Measurements from ENCODE around the gene VWCE.

VWCE gene

DNA sequence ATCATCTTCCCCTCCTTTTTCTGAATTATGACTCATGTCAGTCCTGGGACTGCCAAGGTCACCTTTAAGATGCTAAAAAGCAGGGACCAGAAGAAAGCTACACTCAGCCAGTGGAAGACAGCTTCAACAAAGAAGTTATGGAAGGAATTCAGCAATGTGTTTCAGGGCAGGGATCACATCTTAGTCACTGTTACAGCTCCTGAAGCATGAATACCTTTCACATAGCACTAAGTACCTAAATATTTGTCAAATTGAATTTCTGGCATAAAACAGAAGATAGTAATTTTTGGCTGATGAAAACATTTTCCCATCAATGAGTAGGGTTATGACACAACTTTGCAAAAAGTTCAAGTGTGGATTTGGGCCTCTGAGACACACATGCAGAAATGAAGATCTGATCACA lies 32.6 kb upstream of the VWCE start:
- DNase-seq (ENCODE audit: low read depth in 2 of 2): no peak

DNA sequence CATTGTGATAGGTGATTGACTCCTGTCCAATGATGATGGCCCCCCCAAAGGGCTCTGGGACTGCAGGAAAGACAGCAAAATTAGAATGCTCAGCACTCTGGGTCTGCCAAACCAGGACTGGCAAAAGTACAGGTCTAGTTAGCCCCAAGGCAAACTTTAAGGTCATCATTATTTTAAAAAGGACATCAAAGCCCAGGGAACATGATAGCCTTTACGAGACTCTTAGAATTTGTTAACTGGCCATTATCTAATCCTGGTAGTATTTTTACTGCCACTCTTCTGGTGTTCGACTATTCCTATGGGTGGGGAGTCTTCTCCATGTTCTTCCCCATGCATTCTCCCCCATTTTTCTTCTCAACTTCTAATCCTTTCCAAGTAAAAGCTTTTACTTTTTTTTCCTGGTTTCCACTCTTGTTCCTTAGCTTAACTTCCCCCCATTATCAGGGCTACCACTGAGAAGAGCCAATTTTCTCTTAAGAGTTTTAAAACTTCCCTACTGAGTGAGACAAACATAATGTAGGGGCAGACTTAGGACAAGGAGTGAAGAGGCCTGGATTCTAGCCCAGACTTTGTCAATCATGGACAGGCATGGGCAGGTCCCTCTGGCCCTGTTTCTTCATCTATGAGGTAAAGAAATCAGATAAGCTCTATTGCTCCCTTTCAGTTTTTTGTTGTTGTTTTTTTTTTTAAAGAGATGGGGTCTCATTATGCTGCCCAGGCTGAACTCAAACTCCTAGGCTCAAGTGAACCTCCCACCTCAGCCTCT lies 30.7 kb upstream of the VWCE start:
- DNase-seq (ENCODE audit: low read depth in 2 of 2): no peak

DNA sequence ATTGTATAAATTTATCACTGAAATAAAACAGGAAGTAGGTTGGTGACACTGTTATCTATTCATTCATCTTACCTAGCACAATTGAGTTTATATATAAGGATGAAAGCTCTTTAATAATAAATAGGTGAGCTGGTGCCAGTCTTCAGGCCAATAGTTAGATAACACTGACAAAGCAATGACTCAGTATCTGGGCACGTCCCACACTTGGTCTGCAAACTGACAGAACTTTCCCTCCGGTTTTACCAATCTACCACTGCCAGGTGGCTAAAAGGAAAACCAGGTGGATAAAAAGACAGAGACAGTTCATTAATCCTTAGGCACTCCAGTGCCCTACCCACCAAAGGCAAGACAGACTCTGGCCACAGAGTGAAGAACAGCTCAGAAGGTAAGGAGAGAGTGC lies 20.1 kb upstream of the VWCE start:
- DNase-seq (ENCODE audit: low read depth in 2 of 2): no peak

DNA sequence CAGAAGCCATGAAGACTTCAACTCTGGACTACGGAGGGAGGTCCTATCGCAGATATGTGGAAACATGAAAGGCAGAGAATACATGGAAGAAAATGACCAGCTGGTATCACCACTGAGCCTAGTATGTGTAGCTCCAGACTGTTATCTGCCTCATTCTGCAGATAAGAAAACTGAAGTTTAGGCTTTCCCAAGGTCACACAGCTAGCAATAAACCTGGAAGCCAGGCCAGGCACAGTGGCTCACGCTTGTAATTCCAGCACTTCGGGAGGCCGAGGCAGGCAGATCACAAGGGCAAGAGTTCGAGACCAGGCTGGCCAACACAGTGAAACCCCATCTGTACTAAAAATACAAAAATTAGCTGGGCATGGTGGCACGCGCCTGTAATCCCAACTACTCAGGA lies 15.6 kb upstream of the VWCE start:
- no peak for DNase-seq (ENCODE audit: low read depth in 2 of 2)

DNA sequence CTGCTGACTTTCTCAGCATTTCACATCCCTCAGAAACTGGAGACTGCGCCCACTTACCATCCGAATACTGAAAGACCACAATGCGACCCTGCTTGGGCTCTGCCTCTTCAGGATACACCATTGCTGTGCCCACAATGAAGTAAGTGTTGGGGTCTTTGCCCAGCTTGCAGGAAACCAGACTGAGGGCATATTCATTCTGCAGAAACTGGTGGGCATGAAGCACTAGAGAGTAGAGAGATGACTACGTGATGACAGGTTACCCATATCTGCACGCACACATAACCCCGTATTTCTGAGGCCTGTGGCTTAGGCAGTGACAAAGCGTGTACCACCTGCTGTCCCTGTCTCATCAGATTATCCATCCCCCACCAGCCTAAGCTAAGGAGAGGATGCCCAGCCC lies 14.6 kb upstream of the VWCE start:
- DNase-seq (ENCODE audit: low read depth in 2 of 2): no peak

- DNase-seq (ENCODE audit: low read depth in 2 of 2): no peak
Measured at GRCh38 chr11:61309141-61309540, 14.0 kb upstream of the VWCE start.

- no peak for DNase-seq (ENCODE audit: low read depth in 2 of 2)
Measured at GRCh38 chr11:61307354-61307753, 12.2 kb upstream of the VWCE start.

DNA sequence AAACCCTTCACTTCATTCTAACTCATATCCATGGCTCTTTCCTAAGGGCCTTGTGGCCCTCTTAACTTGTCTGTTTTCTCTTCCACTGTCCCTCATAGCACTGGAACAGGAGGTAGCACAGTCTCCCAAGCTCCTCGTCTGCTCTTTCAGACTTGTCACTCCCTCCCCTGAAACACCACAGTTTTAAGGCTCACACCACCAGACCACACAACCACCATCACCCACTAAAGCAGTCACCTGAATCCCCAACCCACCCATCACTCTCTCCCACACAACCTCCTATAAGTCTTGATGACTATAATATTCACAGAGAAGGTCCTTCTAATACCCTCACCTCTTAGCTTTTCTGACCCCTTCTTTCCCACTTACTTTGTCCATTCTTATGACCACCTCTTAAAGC lies 11.1 kb upstream of the VWCE start:
- DNase-seq (ENCODE audit: low read depth in 2 of 2): no peak

DNA sequence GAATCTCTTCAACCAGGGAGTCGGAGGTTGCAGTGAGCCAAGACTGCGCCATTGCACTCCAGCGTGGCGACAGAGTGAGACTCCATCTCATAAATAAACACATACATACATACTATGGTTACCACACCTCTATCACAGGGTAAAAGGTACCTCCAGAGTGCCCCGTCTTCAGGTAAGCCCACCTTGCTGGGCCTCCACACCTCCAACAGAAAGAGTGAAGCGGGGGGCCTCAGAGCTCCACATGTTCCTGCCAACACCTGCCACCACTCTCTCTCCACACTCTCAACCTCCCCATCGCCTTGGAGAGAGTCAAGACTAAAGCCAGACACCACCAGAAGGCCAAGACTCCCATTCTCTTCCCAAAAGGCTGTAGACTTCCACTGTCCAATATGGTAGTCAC lies 10.3 kb upstream of the VWCE start:
- no peak for DNase-seq (ENCODE audit: low read depth in 2 of 2)

GRCh38 chr11:61303725-61304124 lies 8.6 kb upstream of the VWCE start:
- DNase-seq (ENCODE audit: low read depth in 2 of 2): no peak

GRCh38 chr11:61302550-61302949 lies 7.4 kb upstream of the VWCE start:
- DNase-seq (ENCODE audit: low read depth in 2 of 2): no peak

GRCh38 chr11:61298663-61299244 lies 3.6 kb upstream of the VWCE start:
- no peak for DNase-seq (ENCODE audit: low read depth in 2 of 2)

DNA sequence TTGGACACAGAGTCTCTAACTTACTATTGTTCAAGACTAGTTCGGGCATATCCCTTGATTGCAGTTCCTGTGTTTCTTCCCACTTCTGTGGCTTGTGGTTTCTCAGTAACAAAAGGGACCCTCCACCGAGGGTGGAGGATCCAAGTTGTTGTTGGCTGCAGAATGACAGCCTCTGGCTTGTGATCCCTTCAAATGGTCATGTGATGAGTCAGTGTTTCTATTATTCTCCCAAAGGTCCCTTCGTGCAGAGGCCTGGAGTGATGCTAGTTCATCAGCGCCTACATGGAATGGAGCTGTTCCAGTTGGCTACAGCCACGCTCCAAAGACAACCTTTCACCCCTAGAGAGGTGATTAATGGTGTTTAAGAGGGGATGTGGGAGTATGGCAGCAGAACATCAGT lies 2.6 kb upstream of the VWCE start:
- DNase-seq (ENCODE audit: low read depth in 2 of 2): no peak

DNA sequence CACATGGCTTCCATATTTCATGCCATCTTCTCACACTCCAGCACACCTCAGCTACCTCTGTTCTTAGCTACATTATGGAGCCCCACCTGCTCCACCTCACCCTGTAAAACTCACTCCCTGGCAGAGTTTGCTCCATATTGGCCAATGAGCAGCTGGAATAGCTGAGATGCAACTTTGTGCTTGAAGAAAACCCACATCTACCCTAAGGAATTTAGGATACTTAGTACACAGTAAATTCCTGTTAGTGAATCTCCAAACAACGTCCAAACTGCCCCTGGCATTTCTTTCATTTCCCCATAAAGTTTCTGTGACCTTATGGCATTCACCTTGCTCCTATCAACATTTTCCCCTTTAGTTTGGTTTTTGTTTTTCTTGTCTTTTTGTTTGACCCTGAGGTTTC lies 2.2 kb upstream of the VWCE start:
- DNase-seq (ENCODE audit: low read depth in 2 of 2): no peak

- no peak for DNase-seq (ENCODE audit: low read depth in 2 of 2)
Measured at GRCh38 chr11:61295596-61295926, 445 bp upstream of the VWCE start.

DNA sequence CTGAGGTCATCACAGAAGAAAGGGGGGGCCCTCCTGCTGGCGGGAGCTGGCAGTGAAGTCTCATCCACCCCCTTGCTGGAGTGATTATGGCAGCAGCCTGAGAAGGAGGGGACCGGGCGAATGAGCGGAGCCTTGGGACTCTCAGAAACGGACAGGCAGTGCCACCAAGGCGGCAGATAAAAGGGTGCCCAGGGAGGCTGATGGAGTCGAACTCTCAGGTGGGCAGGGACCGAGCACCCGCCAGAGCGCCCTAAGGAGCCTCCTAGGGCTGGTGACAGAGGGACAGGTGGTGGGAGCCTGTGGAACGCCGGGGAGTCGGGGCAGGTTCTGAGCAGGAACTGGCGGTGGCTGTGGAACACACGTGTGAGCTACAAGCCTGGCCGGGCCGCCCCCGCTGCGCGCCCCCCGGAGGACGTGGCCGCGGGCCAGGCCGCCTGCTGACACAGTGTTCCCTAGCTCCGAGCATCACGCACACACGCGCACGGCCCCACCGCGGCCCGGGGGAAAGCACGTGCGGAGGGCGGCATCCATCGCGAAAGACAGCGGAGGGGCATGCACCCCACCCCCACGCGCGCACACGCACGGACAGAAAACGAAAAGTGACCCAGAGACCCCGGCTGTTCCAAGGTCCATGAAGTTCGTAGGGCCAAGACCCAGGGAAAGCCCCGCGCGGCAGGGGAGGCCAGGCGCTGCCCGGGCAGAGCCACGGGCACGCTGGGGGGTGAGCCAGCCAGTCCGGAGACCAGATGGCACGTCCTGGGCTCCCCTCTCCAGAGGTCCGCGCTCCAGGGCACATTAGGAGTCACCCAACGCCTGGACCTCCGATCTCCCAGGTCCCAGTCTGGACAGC lies 1.0 kb downstream of the VWCE start:
- peak in 1 of 2 donors; percentile 28 for DNase-seq (ENCODE audit: low read depth in 2 of 2)

DNA sequence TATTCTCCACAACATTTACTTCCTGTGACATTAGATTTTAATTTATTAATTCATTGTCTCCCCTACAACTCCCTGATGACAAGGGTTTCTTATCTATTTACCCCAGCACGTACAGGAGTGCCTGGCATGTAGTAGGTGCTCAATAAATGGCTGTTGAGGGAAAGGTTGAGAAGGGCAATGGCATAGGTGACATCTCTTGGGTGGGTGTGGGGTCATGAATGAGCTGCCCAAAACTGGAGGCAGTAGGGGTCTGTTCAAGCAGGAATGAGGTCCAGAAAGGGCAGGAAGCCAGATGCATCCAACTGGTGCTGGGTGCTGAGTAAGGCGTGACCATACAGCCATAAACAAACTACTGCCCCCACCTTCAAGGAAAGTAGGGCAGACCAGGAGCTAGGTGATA lies 2.8 kb downstream of the VWCE start:
- no peak for DNase-seq (ENCODE audit: low read depth in 2 of 2)

DNA sequence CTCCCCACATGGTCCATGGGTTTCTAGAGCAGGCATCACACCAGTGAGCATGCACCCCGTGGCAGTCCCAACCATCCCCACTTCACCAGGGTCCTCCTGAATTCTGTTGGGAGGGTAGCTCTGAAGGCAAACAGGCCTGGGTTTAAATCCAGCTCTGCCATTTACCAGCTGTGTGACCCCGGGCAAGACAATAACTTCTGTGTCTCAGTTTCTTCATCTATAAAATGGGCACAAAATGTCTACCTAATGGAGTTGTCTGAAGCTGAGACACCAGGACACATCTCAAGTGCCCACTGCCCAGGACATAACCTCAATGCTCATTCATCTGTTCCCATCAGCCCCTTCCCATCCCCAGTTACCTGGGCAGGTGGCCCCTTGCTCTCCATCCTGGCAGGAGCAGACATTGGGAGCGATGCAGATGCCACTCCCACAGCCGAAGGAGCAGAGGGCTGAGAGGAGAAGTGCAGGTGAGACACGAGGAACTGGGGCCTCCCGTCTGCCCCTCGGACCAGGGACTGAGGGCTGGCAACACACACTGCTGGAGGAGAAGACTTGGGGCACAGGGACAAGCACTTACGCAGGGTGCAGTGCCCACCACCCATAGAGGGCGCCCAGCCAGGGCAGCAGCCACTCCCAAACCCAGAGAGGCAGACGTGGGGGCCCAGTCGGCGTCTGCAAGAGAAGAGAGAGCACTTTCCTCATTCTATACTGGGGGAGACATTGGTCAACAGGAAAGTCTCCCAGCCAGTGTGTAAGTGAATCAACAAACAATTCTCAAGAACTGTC lies 4.0 kb downstream of the VWCE start:
- no peak for DNase-seq (ENCODE audit: low read depth in 2 of 2)

- DNase-seq (ENCODE audit: low read depth in 2 of 2): no peak
Measured at GRCh38 chr11:61287338-61287977, 7.7 kb downstream of the VWCE start.

DNA sequence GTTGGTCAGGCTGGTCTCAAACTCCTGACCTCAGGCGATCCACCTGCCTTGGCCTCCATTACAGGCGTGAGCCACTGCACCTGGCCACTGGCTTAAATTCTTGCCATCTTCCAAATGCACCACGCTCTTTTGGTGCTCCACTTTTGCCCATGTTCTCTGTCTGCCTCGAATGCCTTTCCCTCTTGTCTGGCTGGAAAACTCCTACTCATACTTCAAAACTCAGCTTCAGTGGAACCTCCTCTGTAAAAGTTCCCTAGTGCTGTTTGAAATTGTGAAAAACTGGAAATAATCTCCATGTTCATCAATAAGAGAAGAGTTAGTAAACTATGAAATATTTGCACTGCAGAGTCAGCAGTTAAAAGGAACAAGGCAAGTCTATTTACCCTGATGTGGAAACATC lies 11.5 kb downstream of the VWCE start:
- DNase-seq (ENCODE audit: low read depth in 2 of 2): no peak

DNA sequence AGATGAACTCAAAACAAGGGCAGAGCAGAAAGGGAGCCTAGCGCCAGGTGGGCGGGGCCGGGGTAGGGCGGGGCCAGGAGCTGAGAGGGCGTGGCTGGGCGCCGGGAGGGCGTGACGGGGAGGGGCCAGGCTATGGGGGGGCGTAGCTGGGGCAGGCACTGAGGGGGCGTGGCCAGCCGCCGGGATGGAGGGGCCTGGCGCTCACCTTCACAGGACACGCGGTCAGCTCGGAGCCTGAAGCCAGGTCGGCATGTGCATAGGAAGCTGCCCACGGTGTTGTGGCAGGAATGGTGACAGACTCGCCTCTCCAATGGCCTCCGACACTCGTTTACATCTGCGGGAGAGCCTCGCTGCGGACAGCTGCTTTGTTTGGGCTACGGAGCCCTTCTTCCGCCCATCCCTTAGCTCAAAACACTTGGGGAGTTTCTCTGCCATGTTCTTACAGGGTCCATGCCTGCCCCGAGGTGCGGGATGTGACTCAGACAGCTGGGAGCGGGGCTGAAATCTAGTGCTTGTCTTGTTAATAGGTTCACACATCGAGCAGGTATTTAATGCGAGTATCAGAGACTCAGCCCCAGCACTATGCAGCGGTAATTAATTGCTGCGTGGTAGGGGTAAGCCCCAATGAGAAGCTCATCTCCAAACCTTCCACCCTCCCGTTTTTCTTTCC lies 13.4 kb downstream of the VWCE start:
- no peak for DNase-seq (ENCODE audit: low read depth in 2 of 2)
